GM23338 (cell line): ENCODE results near the gene TLDC2. TPM values are rescaled to one million over a fixed set of nuclear protein-coding genes. Genes with fewer than 3 reads are reported as not detected.

Source experiments
- ATAC-seq: fragments of 200-7000 bp; cut with Tn5 transposase; 3 replicates; pipeline ENCODE4 v1.9.1; 2020
- DNase-seq: peaks from one replicate; pipeline ENCODE4 v3.0.0-alpha.2; 2015; ENCODE audit warnings: low spot score
- H2AFZ ChIP-seq: fragments of 200-600 bp; sonication (generic); 2 replicates; pipeline ENCODE4 v1.8.0; 2016; ENCODE audit warnings: antibody characterized with exemption, mild to moderate bottlenecking, moderate library complexity
- H3F3A ChIP-seq: fragments of 200-600 bp; sonication (generic); replicated peaks from 2 replicates; pipeline ENCODE4 v1.8.0; 2017; ENCODE audit warnings: antibody characterized with exemption, mixed run types, low read depth
- H3K27ac ChIP-seq: fragments of 200-600 bp; sonication (generic); 2 replicates; pipeline ENCODE4 v1.6.1; 2016; ENCODE audit warnings: low read depth
- H3K27me3 ChIP-seq: fragments of 200-600 bp; sonication (generic); 2 replicates; pipeline ENCODE4 v1.8.0; 2016; ENCODE audit warnings: mild to moderate bottlenecking, mixed run types, moderate library complexity; ENCODE audit not compliant: insufficient read depth
- H3K36me3 ChIP-seq: fragments of 200-600 bp; sonication (generic); 2 replicates; pipeline ENCODE4 v1.8.0; 2016; ENCODE audit warnings: mild to moderate bottlenecking; ENCODE audit not compliant: insufficient read depth
- H3K4me1 ChIP-seq: fragments of 200-600 bp; sonication (generic); 2 replicates; pipeline ENCODE4 v1.8.0; 2016; ENCODE audit warnings: mild to moderate bottlenecking, moderate library complexity; ENCODE audit not compliant: insufficient read depth
- H3K4me2 ChIP-seq: fragments of 200-600 bp; sonication (generic); 2 replicates; pipeline ENCODE4 v1.7.1; 2017; ENCODE audit warnings: mixed run types
- H3K4me3 ChIP-seq: fragments of 200-600 bp; sonication (generic); 2 replicates; pipeline ENCODE4 v1.6.1; 2016; ENCODE audit warnings: mixed run types
- H3K79me2 ChIP-seq: fragments of 200-600 bp; sonication (generic); replicated peaks from 2 replicates; pipeline ENCODE4 v1.8.0; 2017; ENCODE audit warnings: mild to moderate bottlenecking; ENCODE audit not compliant: insufficient read depth
- H3K9me2 ChIP-seq: fragments of 200-600 bp; sonication (generic); 2 replicates; pipeline ENCODE4 v1.8.0; 2017; ENCODE audit not compliant: insufficient read depth
- H4K20me1 ChIP-seq: fragments of 200-600 bp; sonication (generic); replicated peaks from 2 replicates; pipeline ENCODE4 v1.8.0; 2017; ENCODE audit warnings: mild to moderate bottlenecking; ENCODE audit not compliant: insufficient read depth
- H3K27ac Mint-ChIP-seq: 2 replicates; pipeline ENCODE4 v1.8.0; 2020; ENCODE audit warnings: inconsistent platforms, mild to moderate bottlenecking, moderate library complexity, mixed read lengths
- H3K27me3 Mint-ChIP-seq: 3 replicates; pipeline ENCODE4 v1.8.0; 2022; ENCODE audit warnings: low read depth, mild to moderate bottlenecking, moderate library complexity, mixed read lengths, inconsistent platforms; ENCODE audit not compliant: insufficient read depth, poor library complexity
- H3K36me3 Mint-ChIP-seq: 3 replicates; pipeline ENCODE4 v1.8.0; 2021; ENCODE audit warnings: low read depth, mild to moderate bottlenecking, inconsistent platforms, moderate library complexity, mixed read lengths
- H3K4me1 Mint-ChIP-seq: 3 replicates; pipeline ENCODE4 v1.8.0; 2020; ENCODE audit warnings: mild to moderate bottlenecking, inconsistent platforms, mixed read lengths
- H3K4me3 Mint-ChIP-seq: 3 replicates; pipeline ENCODE4 v1.8.0; 2021; ENCODE audit warnings: moderate library complexity, mild to moderate bottlenecking, inconsistent platforms, mixed read lengths
- H3K9me3 Mint-ChIP-seq: 3 replicates; pipeline ENCODE4 v1.8.0; 2020; ENCODE audit warnings: moderate library complexity, mild to moderate bottlenecking, inconsistent platforms, mixed read lengths
- CREB1 ChIP-seq: fragments of 250-450 bp; sonication (Bioruptor Pico); IDR thresholded peaks from 2 replicates; pipeline ENCODE4 v1.5.0; 2020; ENCODE audit warnings: low read depth, mild to moderate bottlenecking, moderate library complexity
- CTCF ChIP-seq, 2 experiments: fragments of 200-600 bp in 1 of 2; sonication (generic) in 1 of 2; conservative IDR thresholded peaks; 2 replicates each; pipeline versions ENCODE4 v1.5.1 to v1.6.1; 2016 to 2017; ENCODE audit warnings: antibody characterized with exemption in 2 of 2, low read depth in 2 of 2, mild to moderate bottlenecking in 2 of 2, moderate library complexity in 1 of 2
- EZH2phosphoT487 ChIP-seq: fragments of 200-600 bp; sonication (generic); IDR thresholded peaks from one replicate; pipeline ENCODE4 v1.8.1; 2018; ENCODE audit warnings: antibody characterized with exemption; ENCODE audit not compliant: unreplicated experiment
- NANOG ChIP-seq: IDR thresholded peaks from 2 replicates; pipeline ENCODE4 v1.6.1; 2016; ENCODE audit warnings: antibody characterized with exemption, borderline replicate concordance
- STAT1 ChIP-seq: IDR thresholded peaks from one replicate; pipeline ENCODE4 v1.6.1; 2016; ENCODE audit warnings: antibody characterized with exemption; ENCODE audit not compliant: unreplicated experiment
- ZNF331 ChIP-seq: fragments of 250-450 bp; sonication (Bioruptor Pico); IDR thresholded peaks from 2 replicates; pipeline ENCODE4 v1.5.0; 2020; ENCODE audit warnings: low read depth, mild to moderate bottlenecking, moderate library complexity
- ZNF462 ChIP-seq: fragments of 250-450 bp; sonication (Bioruptor Pico); IDR thresholded peaks from 2 replicates; pipeline ENCODE4 v1.5.0; 2020; ENCODE audit warnings: mild to moderate bottlenecking, moderate library complexity
- polyA plus RNA-seq: library from polyadenylated mRNA; unstranded; fragments of >200 nt; fragmentation: Nextera tagmentation; extraction: Ambion mirVana; gene quantifications from 2 replicates; pipeline ENCODE4 v1.2.1, GENCODE V29; 2016
- total RNA-seq: library from RNA; depleted of rRNA; stranded (reverse); fragments of >200 nt; shearing (Covaris generic); gene quantifications from 2 replicates; pipeline ENCODE4 v1.2.3, GENCODE V29; 2014
- TF ChIP-seq, protein P1 (sequence below): IDR thresholded peaks from one replicate; pipeline ENCODE4 v1.6.1; 2018; ENCODE audit warnings: antibody characterized with exemption; ENCODE audit not compliant: unreplicated experiment

Gene TLDC2
- total and polyA plus RNA-seq, 2 experiments from 2014 or later: 0.16 to 0.38 TPM

DNA sequence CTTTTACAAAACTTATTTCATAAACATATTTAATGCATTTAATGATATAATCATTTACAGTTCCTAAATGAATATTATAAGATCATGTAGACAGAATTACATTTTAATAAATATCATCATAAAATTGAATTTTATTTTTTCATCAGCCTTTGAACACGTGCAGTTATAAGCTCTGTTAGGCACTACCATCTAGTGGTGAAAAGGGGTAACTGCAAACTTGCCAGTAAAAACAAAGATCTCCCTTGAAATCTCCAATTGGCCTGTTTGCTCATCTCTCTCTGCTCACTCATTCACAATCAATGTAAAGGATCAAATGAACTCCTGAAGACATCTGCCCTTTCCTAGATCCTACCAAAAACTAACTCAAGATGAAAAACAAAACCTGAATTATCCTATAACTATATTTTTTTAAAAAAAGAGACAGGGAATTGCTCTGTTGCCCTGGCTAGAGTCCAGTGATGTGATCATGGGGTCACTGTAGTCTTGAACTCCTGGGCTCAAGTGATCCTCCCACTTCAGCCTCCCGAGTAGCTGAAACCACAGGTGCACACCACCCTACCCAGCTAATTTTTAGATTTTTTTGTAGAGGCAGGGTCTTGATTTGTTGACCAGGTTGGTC lies 43.9 kb downstream of the TLDC2 start:
- no peaks in the 10 kb centered on the region for H3K27me3 Mint-ChIP-seq
- H4K20me1 ChIP-seq: no peaks in the 10 kb centered on the region
- H3K4me1 Mint-ChIP-seq: peaks cover 10% of the 10 kb centered on the region
- no peak overlapping the region for H2AFZ ChIP-seq
- TF ChIP-seq, protein P1, sequence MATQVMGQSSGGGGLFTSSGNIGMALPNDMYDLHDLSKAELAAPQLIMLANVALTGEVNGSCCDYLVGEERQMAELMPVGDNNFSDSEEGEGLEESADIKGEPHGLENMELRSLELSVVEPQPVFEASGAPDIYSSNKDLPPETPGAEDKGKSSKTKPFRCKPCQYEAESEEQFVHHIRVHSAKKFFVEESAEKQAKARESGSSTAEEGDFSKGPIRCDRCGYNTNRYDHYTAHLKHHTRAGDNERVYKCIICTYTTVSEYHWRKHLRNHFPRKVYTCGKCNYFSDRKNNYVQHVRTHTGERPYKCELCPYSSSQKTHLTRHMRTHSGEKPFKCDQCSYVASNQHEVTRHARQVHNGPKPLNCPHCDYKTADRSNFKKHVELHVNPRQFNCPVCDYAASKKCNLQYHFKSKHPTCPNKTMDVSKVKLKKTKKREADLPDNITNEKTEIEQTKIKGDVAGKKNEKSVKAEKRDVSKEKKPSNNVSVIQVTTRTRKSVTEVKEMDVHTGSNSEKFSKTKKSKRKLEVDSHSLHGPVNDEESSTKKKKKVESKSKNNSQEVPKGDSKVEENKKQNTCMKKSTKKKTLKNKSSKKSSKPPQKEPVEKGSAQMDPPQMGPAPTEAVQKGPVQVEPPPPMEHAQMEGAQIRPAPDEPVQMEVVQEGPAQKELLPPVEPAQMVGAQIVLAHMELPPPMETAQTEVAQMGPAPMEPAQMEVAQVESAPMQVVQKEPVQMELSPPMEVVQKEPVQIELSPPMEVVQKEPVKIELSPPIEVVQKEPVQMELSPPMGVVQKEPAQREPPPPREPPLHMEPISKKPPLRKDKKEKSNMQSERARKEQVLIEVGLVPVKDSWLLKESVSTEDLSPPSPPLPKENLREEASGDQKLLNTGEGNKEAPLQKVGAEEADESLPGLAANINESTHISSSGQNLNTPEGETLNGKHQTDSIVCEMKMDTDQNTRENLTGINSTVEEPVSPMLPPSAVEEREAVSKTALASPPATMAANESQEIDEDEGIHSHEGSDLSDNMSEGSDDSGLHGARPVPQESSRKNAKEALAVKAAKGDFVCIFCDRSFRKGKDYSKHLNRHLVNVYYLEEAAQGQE: no peak
- TF ChIP-seq ZNF331 (CRISPR knock-in tag): no peak
- TF ChIP-seq NANOG: no peak
- TF ChIP-seq EZH2phosphoT487: no peak
- TF ChIP-seq CTCF (conservative IDR thresholded peaks at IDR 0.05; ENCODE audit: low read depth in 2 of 2): peak; percentile 76 to 83
- 0 out of 2 replicates have a peak, but pooled peaks have one; percentile 8 for TF ChIP-seq CREB1 (CRISPR knock-in tag)
- TF ChIP-seq ZNF462: no peak
- no peak for TF ChIP-seq STAT1
- no peaks in the 10 kb centered on the region for H3K36me3 ChIP-seq
- H3K9me3 Mint-ChIP-seq: no peaks in the 10 kb centered on the region
- H3K4me3 Mint-ChIP-seq: no peak overlapping the region
- H3K27ac ChIP-seq: no peak overlapping the region
- ATAC-seq (peak; percentile 67), DNase-seq (peak; percentile 73)
- no peaks in the 10 kb centered on the region for H3K79me2 ChIP-seq
- peaks cover 8% of the 10 kb centered on the region; the same call in 2 of the 3 replicates for H3K36me3 Mint-ChIP-seq
- H3K27ac Mint-ChIP-seq: peak overlapping the region; percentile 19; the same call in 1 of the 2 replicates
- H3K4me1 ChIP-seq: 0 out of 2 replicates have a peak, but pooled peaks cover 5% of the 10 kb centered on the region
- no peaks in the 10 kb centered on the region for H3F3A ChIP-seq
- no peak overlapping the region for H3K4me3 ChIP-seq
- no peaks in the 10 kb centered on the region for H3K27me3 ChIP-seq
- H3K9me2 ChIP-seq: no peaks in the 10 kb centered on the region
- no peak overlapping the region for H3K4me2 ChIP-seq
